AG20443 (cell line): ENCODE data around the gene MAP4K1.
A peak's percentile ranks its signal among the peaks of the same experiment; 100 is the strongest.
"Not testable (repeated sequence)": the region's sequence is repeated elsewhere in the genome, so short reads cannot be mapped to it uniquely, and the experiment has no call there.

ENCODE experiments used
- DNase-seq: peaks from one replicate; pipeline ENCODE4 v3.0.0; 2012; ENCODE audit warnings: low spot score, mixed read lengths

The MAP4K1 gene

GRCh38 chr19:38569368-38569983 is 48.3 kb downstream of the MAP4K1 start:
- no peak for DNase-seq

- no peak for DNase-seq
Measured at GRCh38 chr19:38565691-38566105, 52.1 kb downstream of the MAP4K1 start.

GRCh38 chr19:38564981-38565690 is 52.6 kb downstream of the MAP4K1 start:
- DNase-seq: peak; percentile 30

- DNase-seq: no peak
Measured at GRCh38 chr19:38563475-38563874, 54.3 kb downstream of the MAP4K1 start.

GRCh38 chr19:38562096-38562495 is 55.7 kb downstream of the MAP4K1 start:
- peak; percentile 3 for DNase-seq

- DNase-seq: peak; percentile 5
Measured at GRCh38 chr19:38561658-38562057, 56.1 kb downstream of the MAP4K1 start.

GRCh38 chr19:38561053-38561606 is 56.6 kb downstream of the MAP4K1 start:
- no peak for DNase-seq

GRCh38 chr19:38559428-38560401 is 58.0 kb downstream of the MAP4K1 start:
- DNase-seq: peak; percentile 11

GRCh38 chr19:38558933-38559332 is 58.8 kb downstream of the MAP4K1 start:
- DNase-seq: not testable (repeated sequence)

GRCh38 chr19:38557205-38557799 is 60.5 kb downstream of the MAP4K1 start:
- no peak for DNase-seq

- peak; percentile 8 for DNase-seq
Measured at GRCh38 chr19:38556521-38557174, 61.1 kb downstream of the MAP4K1 start.

- DNase-seq: no peak
Measured at GRCh38 chr19:38555200-38555599, 62.6 kb downstream of the MAP4K1 start.

GRCh38 chr19:38554676-38555141 is 63.0 kb downstream of the MAP4K1 start:
- DNase-seq: no peak

GRCh38 chr19:38553239-38553638 is 64.5 kb downstream of the MAP4K1 start:
- DNase-seq: not testable (repeated sequence)

GRCh38 chr19:38551450-38551813 is 66.3 kb downstream of the MAP4K1 start:
- no peak for DNase-seq

GRCh38 chr19:38550376-38550775 is 67.4 kb downstream of the MAP4K1 start:
- no peak for DNase-seq

GRCh38 chr19:38549942-38550341 is 67.8 kb downstream of the MAP4K1 start:
- no peak for DNase-seq

- no peak for DNase-seq
Measured at GRCh38 chr19:38549061-38549460, 68.7 kb downstream of the MAP4K1 start.

GRCh38 chr19:38547421-38547820 is 70.3 kb downstream of the MAP4K1 start:
- DNase-seq: no peak

- no peak for DNase-seq
Measured at GRCh38 chr19:38545596-38545995, 72.2 kb downstream of the MAP4K1 start.
